Activated T-cell treated with anti-CD3 and anti-CD28 coated beads, Interleukin-2, amount 50 U/mL, for 72 hours (primary cell): Measurements from ENCODE around the gene GLTP. TPM values are rescaled to one million over a fixed set of nuclear protein-coding genes. Genes with fewer than 3 reads are reported as not detected.
A peak's percentile ranks its signal among the peaks of the same experiment; 100 is the strongest.
"Not testable (repeated sequence)": the region's sequence is repeated elsewhere in the genome, so short reads cannot be mapped to it uniquely, and the experiment has no call there.

Source experiments
- ATAC-seq, 2 donors: fragments of 150-1000 bp; cut with Tn5 transposase; replicated peaks in 1 of 2; 2 replicates each; pipeline ENCODE4 v1.10.0; 2021; ENCODE audit warnings: moderate library complexity in 2 of 2, mild to moderate bottlenecking in 1 of 2
- DNase-seq, 2 donors: peaks; one replicate each; pipeline ENCODE4 v3.0.0; 2021 to 2022; ENCODE audit warnings: mixed read lengths in 1 of 2
- H3K27ac Mint-ChIP-seq: one replicate; pipeline ENCODE4 v1.8.0; 2022; ENCODE audit warnings: mild to moderate bottlenecking, moderate library complexity, mixed read lengths
- H3K27me3 Mint-ChIP-seq: one replicate; pipeline ENCODE4 v1.8.0; 2022; ENCODE audit warnings: low read depth, mixed read lengths
- H3K36me3 Mint-ChIP-seq, 2 donors: one replicate each; pipeline ENCODE4 v1.8.0; 2022; ENCODE audit warnings: mixed read lengths in 2 of 2, mild to moderate bottlenecking in 1 of 2; ENCODE audit not compliant: insufficient read depth in 2 of 2
- H3K4me1 Mint-ChIP-seq: one replicate; pipeline ENCODE4 v1.8.0; 2022; ENCODE audit warnings: low read depth, mixed read lengths
- H3K4me3 Mint-ChIP-seq, 2 donors: one replicate each; pipeline ENCODE4 v1.8.0; 2022; ENCODE audit warnings: mild to moderate bottlenecking in 2 of 2, mixed read lengths in 2 of 2, moderate library complexity in 2 of 2
- H3K9me3 Mint-ChIP-seq, 2 donors: one replicate each; pipeline ENCODE4 v1.8.0; 2022; ENCODE audit warnings: mixed read lengths in 2 of 2
- total RNA-seq, 2 donors: library from RNA; stranded (reverse); gene quantifications; one replicate each; pipeline ENCODE4 v1.2.3, GENCODE V29; 2022

Gene GLTP
- total RNA-seq, 2 donors from 2014 or later, result 23.8 to 24.5 TPM

- Mint-ChIP-seq H3K27ac (no peak overlapping the region), H3K36me3 (peaks cover 7 to 14% of the 10 kb centered on the region in 2 donors), H3K27me3 (no peaks in the 10 kb centered on the region), H3K4me3 (no peak overlapping the region), H3K9me3 (no peaks in the 10 kb centered on the region), H3K4me1 (no peaks in the 10 kb centered on the region)
- DNase-seq, result no peak
- ATAC-seq, result no peak
These were observed 35.7 kb upstream of the GLTP start for GRCh38 chr12:109916045-109916444.

GRCh38 chr12:109915171-109916040 is 35.1 kb upstream of the GLTP start:
- Mint-ChIP-seq H3K4me1 (no peaks in the 10 kb centered on the region), H3K4me3 (no peak overlapping the region), H3K27ac (no peak overlapping the region), H3K27me3 (no peaks in the 10 kb centered on the region), H3K36me3 (peaks cover 6 to 10% of the 10 kb centered on the region in 2 donors), H3K9me3 (no peaks in the 10 kb centered on the region)
- ATAC-seq, result peak in 1 of 2 donors; percentile 28
- no peak for DNase-seq

GRCh38 chr12:109914461-109914860 is 34.1 kb upstream of the GLTP start:
- no peaks in the 10 kb centered on the region for H3K27me3 Mint-ChIP-seq
- no peak for ATAC-seq

DNA sequence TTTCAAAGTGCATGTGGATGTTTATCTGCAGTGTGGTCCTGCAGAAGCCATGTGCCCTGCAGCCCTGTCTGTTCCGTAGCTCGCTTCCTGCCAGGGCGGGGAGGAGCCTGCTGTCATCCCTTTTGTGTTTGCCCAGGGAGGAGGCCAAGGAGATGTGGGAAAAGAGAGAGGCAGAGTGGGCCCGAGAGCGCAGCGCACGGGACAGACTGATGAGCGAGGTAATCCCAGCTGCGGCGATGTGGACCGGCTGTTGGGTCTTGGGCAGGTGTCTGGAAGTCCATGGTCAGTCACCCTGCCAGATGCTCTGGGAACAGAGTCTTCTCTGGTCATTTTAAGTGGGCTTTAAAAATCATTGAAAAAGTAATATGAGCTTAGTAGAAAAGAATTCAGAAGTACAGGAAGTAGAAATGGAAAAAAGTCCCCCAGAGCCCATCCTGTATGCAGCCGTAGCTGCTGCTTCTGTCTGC is 32.5 kb upstream of the GLTP start:
- Mint-ChIP-seq H3K36me3 (peaks cover 3 to 16% of the 10 kb centered on the region in 2 donors), H3K4me3 (no peak overlapping the region), H3K27me3 (no peaks in the 10 kb centered on the region), H3K27ac (no peak overlapping the region), H3K9me3 (no peaks in the 10 kb centered on the region), H3K4me1 (no peaks in the 10 kb centered on the region)
- DNase-seq, result no peak
- no peak for ATAC-seq

More at GRCh38 chr12:109914461-109914860, 34.1 kb upstream of the GLTP start:
- no peaks in the 10 kb centered on the region for H3K4me1 Mint-ChIP-seq
- no peak overlapping the region for H3K27ac Mint-ChIP-seq
- peaks cover 5 to 10% of the 10 kb centered on the region in 2 donors for H3K36me3 Mint-ChIP-seq
- no peak overlapping the region for H3K4me3 Mint-ChIP-seq
- no peaks in the 10 kb centered on the region for H3K9me3 Mint-ChIP-seq
- DNase-seq, result no peak

DNA sequence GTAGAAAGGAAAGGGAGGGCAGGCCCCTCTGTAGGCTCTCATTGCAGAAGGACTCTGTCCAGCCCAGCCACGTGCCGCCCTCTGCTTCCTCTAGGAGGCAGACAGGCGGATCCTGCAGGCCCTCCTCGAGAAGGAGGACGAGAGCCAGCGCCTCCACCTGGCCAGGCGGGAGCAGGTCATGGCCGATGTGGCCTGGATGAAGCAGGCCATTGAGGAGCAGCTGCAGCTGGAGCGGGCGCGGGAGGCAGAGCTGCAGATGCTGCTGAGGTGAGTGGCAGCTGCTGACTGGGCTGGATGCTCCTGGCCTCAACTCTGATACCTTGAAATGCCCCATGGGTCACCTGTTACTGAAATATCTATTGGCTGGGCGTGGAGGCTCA is 30.6 kb upstream of the GLTP start:
- DNase-seq (peak; percentile 22 to 35), ATAC-seq (peak in 1 of 2 donors; percentile 51)
- no peak overlapping the region for H3K27ac Mint-ChIP-seq
- H3K36me3 Mint-ChIP-seq, result peaks cover 7 to 27% of the 10 kb centered on the region in 2 donors
- no peak overlapping the region for H3K4me3 Mint-ChIP-seq
- no peaks in the 10 kb centered on the region for H3K4me1 Mint-ChIP-seq
- no peaks in the 10 kb centered on the region for H3K9me3 Mint-ChIP-seq
- no peaks in the 10 kb centered on the region for H3K27me3 Mint-ChIP-seq

- H3K36me3 Mint-ChIP-seq, result peaks cover 7 to 26% of the 10 kb centered on the region in 2 donors
- no peak for ATAC-seq
- no peaks in the 10 kb centered on the region for H3K4me1 Mint-ChIP-seq
- DNase-seq, result no peak
- no peak overlapping the region for H3K4me3 Mint-ChIP-seq
- no peak overlapping the region for H3K27ac Mint-ChIP-seq
- no peaks in the 10 kb centered on the region for H3K27me3 Mint-ChIP-seq
- H3K9me3 Mint-ChIP-seq, result no peaks in the 10 kb centered on the region
These were observed 30.1 kb upstream of the GLTP start for GRCh38 chr12:109910254-109910968.

GRCh38 chr12:109905301-109905700 is 25.0 kb upstream of the GLTP start:
- no peaks in the 10 kb centered on the region for H3K27me3 Mint-ChIP-seq
- no peaks in the 10 kb centered on the region for H3K9me3 Mint-ChIP-seq
- ATAC-seq, result no peak
- no peak for DNase-seq
- no peak overlapping the region for H3K27ac Mint-ChIP-seq
- H3K4me3 Mint-ChIP-seq, result no peak overlapping the region
- peaks cover 17% of the 10 kb centered on the region for H3K4me1 Mint-ChIP-seq
- H3K36me3 Mint-ChIP-seq, result peaks cover 10 to 31% of the 10 kb centered on the region in 2 donors

DNA sequence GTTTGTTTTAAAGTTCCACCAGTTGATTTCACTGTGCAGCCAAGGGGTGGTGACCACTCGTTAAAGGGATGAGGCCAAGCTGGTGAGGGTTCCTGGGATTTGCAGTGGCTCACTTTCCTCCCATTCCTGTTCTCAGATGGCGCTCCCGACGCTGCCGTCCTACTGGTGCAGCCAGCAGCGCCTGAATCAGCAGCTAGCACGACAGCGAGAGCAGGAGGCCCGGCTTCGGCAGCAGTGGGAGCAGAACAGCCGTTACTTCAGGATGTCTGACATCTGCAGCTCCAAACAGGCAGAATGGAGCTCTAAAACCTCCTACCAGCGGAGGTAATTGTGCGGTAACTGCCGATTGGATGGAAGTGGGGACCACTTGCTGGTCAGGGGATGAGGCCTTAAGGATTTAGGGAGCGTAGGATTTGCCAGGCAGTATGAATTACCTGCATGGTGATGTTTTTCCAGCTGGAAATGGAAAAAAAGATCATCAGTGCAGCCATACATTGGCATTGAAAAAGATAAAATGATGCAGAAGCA is 22.6 kb upstream of the GLTP start:
- DNase-seq, result no peak
- Mint-ChIP-seq H3K9me3 (no peaks in the 10 kb centered on the region), H3K27me3 (no peaks in the 10 kb centered on the region), H3K4me1 (peaks cover 31% of the 10 kb centered on the region), H3K4me3 (no peak overlapping the region), H3K36me3 (peaks cover 10 to 25% of the 10 kb centered on the region in 2 donors), H3K27ac (no peak overlapping the region)
- ATAC-seq, result no peak

GRCh38 chr12:109900752-109901580 is 20.6 kb upstream of the GLTP start:
- no peaks in the 10 kb centered on the region for H3K27me3 Mint-ChIP-seq
- ATAC-seq, result peak in 1 of 2 donors; percentile 14
- peaks cover 31% of the 10 kb centered on the region for H3K4me1 Mint-ChIP-seq
- no peak for DNase-seq
- no peaks in the 10 kb centered on the region for H3K9me3 Mint-ChIP-seq
- H3K27ac Mint-ChIP-seq, result peak overlapping the region; percentile 74
- H3K36me3 Mint-ChIP-seq, result peaks cover 4 to 14% of the 10 kb centered on the region in 2 donors
- peak overlapping the region; percentile 92 to 95 for H3K4me3 Mint-ChIP-seq

DNA sequence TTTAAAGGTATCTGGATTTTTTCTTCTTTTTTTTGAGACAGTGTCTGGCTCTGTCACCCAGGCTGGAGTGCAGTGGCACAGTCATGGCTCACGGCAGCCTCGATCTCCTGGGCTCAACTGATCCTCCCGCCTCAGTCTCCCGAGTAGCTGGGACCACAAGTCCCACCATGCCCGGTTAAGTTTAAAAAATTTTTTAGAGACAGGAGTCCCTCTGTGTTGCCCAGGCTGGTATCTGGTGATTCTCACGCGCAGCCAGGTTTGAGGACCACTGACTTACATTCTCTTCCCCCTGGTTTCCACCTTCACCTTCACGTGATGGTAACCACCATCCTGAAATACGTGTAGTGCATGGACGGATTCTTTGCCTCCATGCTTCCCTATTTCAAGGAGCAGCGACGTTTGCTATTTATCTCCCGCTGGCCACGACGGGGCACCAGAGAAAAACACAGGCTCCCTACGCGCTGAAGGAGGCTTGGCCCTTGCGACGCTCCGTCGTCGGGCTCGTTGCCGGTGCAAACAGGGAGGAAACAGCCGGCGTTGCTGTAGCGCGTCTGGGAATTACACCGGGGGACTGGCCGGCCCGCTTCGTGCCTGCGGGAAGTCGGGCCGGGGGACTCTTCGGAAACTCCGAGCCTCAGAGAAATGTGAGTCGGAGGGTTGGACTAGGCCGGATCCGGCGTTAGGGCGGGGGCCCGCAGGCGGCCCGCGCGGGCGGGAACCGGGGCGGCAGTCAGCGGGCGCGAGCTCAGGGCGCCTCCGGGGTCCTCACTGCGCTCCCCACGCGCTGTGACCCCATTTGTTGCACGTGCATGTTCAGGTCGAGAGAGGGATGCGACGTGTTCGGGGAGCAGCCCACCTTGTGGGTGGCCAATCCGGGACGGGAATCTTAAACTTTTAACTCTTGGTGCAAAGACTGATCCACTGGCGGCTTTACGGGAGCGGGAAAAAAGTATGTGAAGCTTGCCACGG is 19.7 kb upstream of the GLTP start, which contains the start of gene TCHP:
Gene TCHP, plus strand, starts transcription at position 492 of the 969 bp plus-strand sequence. CDS start 2,753 bp downstream, outside the sequence.
- H3K9me3 Mint-ChIP-seq, result no peaks in the 10 kb centered on the region
- H3K36me3 Mint-ChIP-seq, result peaks cover 4 to 12% of the 10 kb centered on the region in 2 donors
- H3K27ac Mint-ChIP-seq, result peak within 1 kb of the TSS; percentile 99
- H3K27me3 Mint-ChIP-seq, result no peaks in the 10 kb centered on the region
- peaks cover 31% of the 10 kb centered on the region for H3K4me1 Mint-ChIP-seq
- ATAC-seq (peak; percentile 93 to 94), DNase-seq (peak; percentile 76 to 80)
- peak within 1 kb of the TSS; percentile 92 to 95 for H3K4me3 Mint-ChIP-seq

GRCh38 chr12:109899345-109899744 is 19.0 kb upstream of the GLTP start:
- H3K4me1 Mint-ChIP-seq, result peaks cover 31% of the 10 kb centered on the region
- not testable (repeated sequence) for H3K9me3 Mint-ChIP-seq, DNase-seq, H3K27me3 Mint-ChIP-seq, H3K36me3 Mint-ChIP-seq, ATAC-seq
- H3K4me3 Mint-ChIP-seq, result peak overlapping the region; percentile 92 to 95
- peak overlapping the region; percentile 99 for H3K27ac Mint-ChIP-seq
